Measurements from ENCODE around the gene ALX4.

- TF ChIP-seq, protein P1, sequence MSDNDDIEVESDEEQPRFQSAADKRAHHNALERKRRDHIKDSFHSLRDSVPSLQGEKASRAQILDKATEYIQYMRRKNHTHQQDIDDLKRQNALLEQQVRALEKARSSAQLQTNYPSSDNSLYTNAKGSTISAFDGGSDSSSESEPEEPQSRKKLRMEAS (IDR thresholded peaks at IDR 0.05), result no peak
- TF ChIP-seq MYC (IDR thresholded peaks at IDR 0.05; ENCODE audit: borderline replicate concordance, low read length) (no peak), KDM1A (IDR thresholded peaks at IDR 0.05; ENCODE audit: low read depth) (no peak), POLR2A (IDR thresholded peaks at IDR 0.05; ENCODE audit: low read length) (no peak), CEBPB (IDR thresholded peaks at IDR 0.05) (no peak), BHLHE40 (IDR thresholded peaks at IDR 0.05; ENCODE audit: low read depth, low read length) (no peak), SMC3 (IDR thresholded peaks at IDR 0.05) (no peak), REST (IDR thresholded peaks at IDR 0.05) (no peak), EP300 (IDR thresholded peaks at IDR 0.05) (no peak), EHMT2 (IDR thresholded peaks at IDR 0.05; ENCODE audit: low read depth) (no peak), USF2 (IDR thresholded peaks at IDR 0.05) (no peak), RCOR1 (IDR thresholded peaks at IDR 0.05; ENCODE audit: low read depth, low read length) (no peak), ZSCAN20 (CRISPR knock-in tag; IDR thresholded peaks at IDR 0.05) (no peak)
- TF ChIP-seq, protein P2, sequence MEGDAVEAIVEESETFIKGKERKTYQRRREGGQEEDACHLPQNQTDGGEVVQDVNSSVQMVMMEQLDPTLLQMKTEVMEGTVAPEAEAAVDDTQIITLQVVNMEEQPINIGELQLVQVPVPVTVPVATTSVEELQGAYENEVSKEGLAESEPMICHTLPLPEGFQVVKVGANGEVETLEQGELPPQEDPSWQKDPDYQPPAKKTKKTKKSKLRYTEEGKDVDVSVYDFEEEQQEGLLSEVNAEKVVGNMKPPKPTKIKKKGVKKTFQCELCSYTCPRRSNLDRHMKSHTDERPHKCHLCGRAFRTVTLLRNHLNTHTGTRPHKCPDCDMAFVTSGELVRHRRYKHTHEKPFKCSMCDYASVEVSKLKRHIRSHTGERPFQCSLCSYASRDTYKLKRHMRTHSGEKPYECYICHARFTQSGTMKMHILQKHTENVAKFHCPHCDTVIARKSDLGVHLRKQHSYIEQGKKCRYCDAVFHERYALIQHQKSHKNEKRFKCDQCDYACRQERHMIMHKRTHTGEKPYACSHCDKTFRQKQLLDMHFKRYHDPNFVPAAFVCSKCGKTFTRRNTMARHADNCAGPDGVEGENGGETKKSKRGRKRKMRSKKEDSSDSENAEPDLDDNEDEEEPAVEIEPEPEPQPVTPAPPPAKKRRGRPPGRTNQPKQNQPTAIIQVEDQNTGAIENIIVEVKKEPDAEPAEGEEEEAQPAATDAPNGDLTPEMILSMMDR (IDR thresholded peaks at IDR 0.05), result no peak
These were observed 47.8 kb upstream of the ALX4 start for GRCh38 chr11:44357711-44358110.

Data from A549 (cell line).